NCI-H1092 (cell line): ENCODE measurements around the gene SPATS2L.

Experiments
- DNase-seq: peaks from one replicate; lab custom pipeline; 2025; lab: John Stamatoyannopoulos, UW

SPATS2L gene

GRCh38 chr2:200411831-200412230, 105.3 kb downstream of the SPATS2L start:
- DNase-seq: no peak

- DNase-seq: no peak
These were observed 107.9 kb downstream of the SPATS2L start for GRCh38 chr2:200414367-200414766.

- no peak for DNase-seq
These were observed 109.0 kb downstream of the SPATS2L start for GRCh38 chr2:200415455-200415854.

DNA sequence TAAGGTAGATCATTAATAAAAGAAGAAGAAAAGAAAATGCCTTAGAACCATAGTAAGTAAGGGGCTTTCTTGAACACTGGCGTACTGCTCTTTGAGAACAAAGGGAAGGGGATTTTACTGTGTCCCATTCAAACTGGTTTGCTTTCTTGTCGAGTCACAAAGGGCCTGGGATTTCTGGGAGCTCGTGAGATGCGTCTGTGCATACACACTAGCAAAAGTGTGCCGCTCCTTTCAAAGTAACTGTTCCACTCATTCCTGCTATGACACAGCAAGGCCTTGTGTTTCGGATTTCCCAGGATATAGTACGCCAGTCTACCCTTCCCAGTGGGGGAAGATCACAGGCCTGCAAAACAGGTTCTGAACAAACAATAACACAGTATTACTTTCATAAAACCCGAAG, 110.4 kb downstream of the SPATS2L start:
- no peak for DNase-seq

- no peak for DNase-seq
These were observed 110.9 kb downstream of the SPATS2L start for GRCh38 chr2:200417366-200417765.

DNA sequence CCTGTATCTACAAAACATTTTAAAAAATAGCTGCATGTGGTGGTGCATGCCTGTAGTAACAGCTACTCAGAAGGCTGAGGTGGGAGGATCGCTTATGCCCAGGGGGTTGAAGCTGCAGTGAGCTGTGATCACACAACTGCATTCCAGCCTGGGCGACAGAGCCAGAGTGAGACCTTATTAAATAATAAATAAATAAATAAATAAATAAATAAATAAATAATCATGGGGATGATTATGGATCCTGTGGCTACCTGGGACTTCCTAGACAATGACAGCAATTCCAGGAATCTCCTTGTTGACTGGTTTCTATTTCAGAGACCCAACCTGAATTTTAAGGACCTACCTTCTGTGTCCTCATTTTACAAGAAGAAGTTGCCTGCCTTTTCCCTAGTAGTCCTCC, 111.9 kb downstream of the SPATS2L start:
- no peak for DNase-seq

- DNase-seq: no peak
These were observed 112.8 kb downstream of the SPATS2L start for GRCh38 chr2:200419325-200419724.

GRCh38 chr2:200421270-200421669, 114.8 kb downstream of the SPATS2L start:
- DNase-seq: no peak

DNA sequence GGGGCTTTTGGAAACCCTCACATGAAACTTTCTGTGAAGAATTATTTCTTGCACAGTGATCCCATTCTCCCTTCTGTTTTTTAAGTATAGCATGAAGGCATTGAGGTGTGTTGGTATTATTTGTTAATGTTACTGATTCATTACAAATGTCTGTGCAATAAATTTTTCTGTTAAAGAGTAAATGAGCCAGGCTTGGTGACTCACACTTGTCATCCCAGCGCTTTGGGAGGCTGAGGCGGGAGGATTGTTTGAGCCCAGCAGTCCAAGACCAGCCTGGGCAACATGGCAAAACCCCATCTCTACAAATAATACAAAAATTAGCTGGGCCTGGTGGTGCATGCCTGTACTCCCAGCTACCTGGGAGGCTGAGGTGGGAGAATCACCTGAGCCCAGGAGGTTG, 115.6 kb downstream of the SPATS2L start:
- no peak for DNase-seq

- no peak for DNase-seq
These were observed 116.2 kb downstream of the SPATS2L start for GRCh38 chr2:200422532-200423261.

DNA sequence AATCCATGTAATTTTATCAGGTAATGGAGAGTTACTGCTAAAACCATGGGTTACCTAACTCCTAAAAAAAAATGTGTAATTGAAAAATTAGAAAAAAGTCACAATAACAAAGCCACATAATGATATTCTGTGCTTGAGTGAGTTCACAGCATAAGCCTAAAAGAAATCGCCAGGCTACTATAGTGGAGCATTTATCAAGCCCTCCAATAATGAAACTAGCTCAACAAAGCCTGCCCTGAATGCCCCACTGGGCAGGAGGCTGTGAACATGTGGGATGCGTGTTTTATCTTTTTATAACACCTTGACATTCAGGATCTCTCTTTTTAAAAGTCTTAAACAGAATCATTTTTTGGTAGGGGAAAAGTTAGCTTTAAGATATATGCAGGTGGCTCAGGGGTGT, 117.0 kb downstream of the SPATS2L start:
- DNase-seq: no peak

- DNase-seq: no peak
These were observed 118.7 kb downstream of the SPATS2L start for GRCh38 chr2:200425026-200425821.

DNA sequence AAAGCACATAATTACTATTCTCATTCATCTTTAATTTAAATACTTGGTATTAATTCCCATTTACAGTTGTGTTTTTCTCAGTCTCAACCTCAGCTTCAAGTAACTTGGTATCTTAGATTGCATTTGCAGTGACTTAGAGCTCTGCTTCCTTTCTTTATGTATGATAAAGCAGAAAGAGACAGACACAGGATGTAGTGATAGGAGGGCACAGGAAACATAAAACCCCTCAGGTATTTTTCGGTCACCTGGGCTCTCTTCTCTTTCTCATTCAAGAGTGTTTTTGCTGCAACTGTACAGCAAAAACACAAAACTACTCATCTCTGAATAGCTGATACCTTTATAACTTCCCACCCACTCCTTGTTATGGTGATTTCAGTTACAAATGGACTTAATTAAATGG, 120.3 kb downstream of the SPATS2L start:
- DNase-seq: no peak

GRCh38 chr2:200428961-200429665, 122.6 kb downstream of the SPATS2L start:
- DNase-seq: no peak

DNA sequence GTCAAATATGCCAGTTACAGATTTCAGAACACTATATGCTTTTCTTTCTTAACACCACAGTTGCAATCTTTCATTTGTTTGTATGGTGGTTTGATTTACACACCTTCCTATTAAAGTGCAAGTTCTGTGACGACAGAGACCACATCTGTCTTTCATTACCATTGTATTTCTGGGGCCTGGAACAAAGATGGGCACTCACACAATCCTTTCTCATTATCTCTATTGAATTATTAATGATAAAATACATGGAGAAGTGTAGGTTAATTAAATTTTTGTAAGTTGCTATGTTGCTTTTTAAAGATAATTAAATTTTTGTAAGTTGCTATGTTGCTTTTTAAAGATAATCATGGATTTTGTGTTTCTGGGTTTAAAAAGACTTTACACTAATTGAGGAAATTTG, 123.5 kb downstream of the SPATS2L start:
- no peak for DNase-seq

GRCh38 chr2:200431996-200432705, 125.7 kb downstream of the SPATS2L start:
- DNase-seq: no peak

- DNase-seq: no peak
These were observed 128.9 kb downstream of the SPATS2L start for GRCh38 chr2:200435379-200435778.

DNA sequence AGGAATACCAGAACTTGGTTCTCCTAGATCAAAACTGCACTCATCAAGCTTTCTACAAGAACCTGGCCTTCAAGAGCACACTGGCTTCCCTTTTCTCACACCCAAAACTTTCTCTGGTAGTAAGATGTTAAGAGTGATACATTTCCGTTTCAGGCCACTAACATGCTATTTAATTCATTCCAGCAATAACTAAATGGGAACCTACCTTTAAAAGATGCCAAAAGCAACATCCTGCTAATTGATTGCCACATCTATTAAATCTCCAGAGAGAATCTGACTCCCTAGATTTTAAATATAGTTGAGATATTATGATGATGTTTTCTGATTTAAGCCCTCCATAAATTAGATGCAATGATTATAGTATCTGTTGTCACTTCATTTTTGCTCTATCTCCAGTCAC, 131.8 kb downstream of the SPATS2L start:
- no peak for DNase-seq

GRCh38 chr2:200438846-200439245, 132.4 kb downstream of the SPATS2L start:
- no peak for DNase-seq

GRCh38 chr2:200439981-200440380, 133.5 kb downstream of the SPATS2L start:
- peak; percentile 73 for DNase-seq

DNA sequence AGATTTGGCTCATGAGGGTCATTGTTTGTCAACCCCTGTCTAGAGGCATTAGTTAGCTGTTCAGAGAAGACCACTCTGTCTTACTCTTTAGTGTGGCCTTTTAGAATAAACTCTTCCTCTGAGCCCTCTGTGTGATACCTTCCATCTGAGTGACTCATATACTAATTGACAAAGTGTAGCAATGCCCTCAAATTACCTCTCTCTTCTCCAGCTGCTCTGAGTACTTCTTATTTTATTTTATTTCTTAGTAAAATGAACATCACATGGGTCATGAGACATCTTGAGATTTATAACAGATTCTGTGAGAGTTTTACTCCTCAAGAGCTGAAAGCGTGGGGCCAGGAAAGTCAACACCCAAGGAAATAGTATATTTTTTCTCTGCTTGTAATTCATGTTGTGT, 136.0 kb downstream of the SPATS2L start:
- no peak for DNase-seq

- DNase-seq: no peak
These were observed 136.9 kb downstream of the SPATS2L start for GRCh38 chr2:200443376-200443775.
